GM12865 (cell line): ENCODE results near the gene IRS4.

Experiments
- DNase-seq: peaks from one replicate; pipeline ENCODE4 v3.0.0; 2010; ENCODE audit warnings: low read depth
- H3K4me3 ChIP-seq: 2 replicates; pipeline ENCODE4 v1.5.1; 2011; ENCODE audit warnings: mild to moderate bottlenecking, low read depth, low read length, control low read depth
- TF ChIP-seq, protein P1 (sequence below): IDR thresholded peaks from 2 replicates; pipeline ENCODE4 v1.5.1; 2011; ENCODE audit warnings: low read length, control low read depth, low read depth, inconsistent platforms; ENCODE audit not compliant: insufficient read depth; ENCODE audit errors: missing control alignments

IRS4 gene

GRCh38 chrX:108735091-108735678 is 1.2 kb downstream of the IRS4 start:
- H3K4me3 ChIP-seq = no peak overlapping the region
- TF ChIP-seq, protein P1, sequence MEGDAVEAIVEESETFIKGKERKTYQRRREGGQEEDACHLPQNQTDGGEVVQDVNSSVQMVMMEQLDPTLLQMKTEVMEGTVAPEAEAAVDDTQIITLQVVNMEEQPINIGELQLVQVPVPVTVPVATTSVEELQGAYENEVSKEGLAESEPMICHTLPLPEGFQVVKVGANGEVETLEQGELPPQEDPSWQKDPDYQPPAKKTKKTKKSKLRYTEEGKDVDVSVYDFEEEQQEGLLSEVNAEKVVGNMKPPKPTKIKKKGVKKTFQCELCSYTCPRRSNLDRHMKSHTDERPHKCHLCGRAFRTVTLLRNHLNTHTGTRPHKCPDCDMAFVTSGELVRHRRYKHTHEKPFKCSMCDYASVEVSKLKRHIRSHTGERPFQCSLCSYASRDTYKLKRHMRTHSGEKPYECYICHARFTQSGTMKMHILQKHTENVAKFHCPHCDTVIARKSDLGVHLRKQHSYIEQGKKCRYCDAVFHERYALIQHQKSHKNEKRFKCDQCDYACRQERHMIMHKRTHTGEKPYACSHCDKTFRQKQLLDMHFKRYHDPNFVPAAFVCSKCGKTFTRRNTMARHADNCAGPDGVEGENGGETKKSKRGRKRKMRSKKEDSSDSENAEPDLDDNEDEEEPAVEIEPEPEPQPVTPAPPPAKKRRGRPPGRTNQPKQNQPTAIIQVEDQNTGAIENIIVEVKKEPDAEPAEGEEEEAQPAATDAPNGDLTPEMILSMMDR = no peak
- DNase-seq = peak; percentile 13

GRCh38 chrX:108734426-108734825 is 1.9 kb downstream of the IRS4 start:
- TF ChIP-seq, protein P1 = no peak
- no peak overlapping the region for H3K4me3 ChIP-seq
- no peak for DNase-seq

GRCh38 chrX:108732630-108733321 is 3.6 kb downstream of the IRS4 start:
- no peak overlapping the region for H3K4me3 ChIP-seq
- TF ChIP-seq, protein P1 = no peak
- no peak for DNase-seq

DNA sequence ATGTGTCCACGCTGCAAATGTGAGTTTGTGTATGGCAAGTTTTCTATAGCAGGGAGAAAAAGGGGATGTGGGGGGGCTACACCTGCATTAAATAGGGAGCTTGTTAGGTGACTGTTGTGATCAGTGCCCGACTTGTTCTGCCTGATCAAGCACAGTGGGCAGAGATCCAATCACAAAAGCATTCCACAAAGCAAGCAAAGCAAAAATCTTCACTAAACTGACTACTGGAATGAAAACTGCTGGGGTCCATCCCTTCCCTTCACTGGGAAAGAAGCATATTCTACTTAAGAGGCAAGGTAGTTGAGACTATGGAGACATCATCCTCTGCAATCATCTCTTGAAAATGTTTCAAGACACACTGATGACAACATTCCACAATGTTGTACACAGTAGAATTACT is 5.2 kb downstream of the IRS4 start:
- TF ChIP-seq, protein P1 = no peak
- H3K4me3 ChIP-seq = no peak overlapping the region

DNA sequence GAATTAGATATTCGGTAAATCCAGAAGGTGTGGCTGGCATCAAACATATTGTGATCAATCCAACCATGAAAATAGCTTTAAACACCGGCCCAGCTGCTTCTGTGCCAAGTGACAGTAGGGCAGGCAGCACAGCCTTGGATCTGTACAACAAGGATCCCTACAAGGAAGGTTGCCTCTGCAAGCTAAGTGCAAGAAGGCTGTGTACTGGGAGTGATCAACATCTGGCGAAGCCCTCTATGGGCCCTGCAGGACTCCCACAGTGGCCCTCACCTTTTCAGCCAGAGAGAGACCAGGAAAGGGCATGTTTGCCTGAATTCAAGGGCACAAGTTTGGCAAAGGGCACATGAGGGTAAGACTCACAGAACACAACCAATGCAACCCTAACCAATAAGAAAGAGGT is 9.6 kb downstream of the IRS4 start:
- H3K4me3 ChIP-seq = no peak overlapping the region
- DNase-seq = no peak
- TF ChIP-seq, protein P1 = no peak

More for the DNA sequence above, 5.2 kb downstream of the IRS4 start:
- no peak for DNase-seq

- no peak for DNase-seq
- no peak overlapping the region for H3K4me3 ChIP-seq
- TF ChIP-seq, protein P1 = no peak
These were observed 13.8 kb downstream of the IRS4 start for GRCh38 chrX:108722561-108722960.
